Effector memory CD8-positive, alpha-beta T cell (primary cell): Measurements from ENCODE around the gene PEF1.

Experiments
- ATAC-seq: fragments of 150-1000 bp; cut with Tn5 transposase; replicated peaks from 2 replicates; pipeline ENCODE4 v1.10.0; 2021; ENCODE audit warnings: mild to moderate bottlenecking, moderate library complexity
- DNase-seq, 3 experiments: peaks; one replicate each; pipeline ENCODE4 v3.0.0; 2021
- H3K27ac Mint-ChIP-seq, 2 donors: one replicate each; pipeline ENCODE4 v1.8.0; 2022; ENCODE audit warnings: mild to moderate bottlenecking in 2 of 2, mixed read lengths in 2 of 2, moderate library complexity in 2 of 2
- H3K27me3 Mint-ChIP-seq, 2 donors: one replicate each; pipeline ENCODE4 v1.8.0; 2022; ENCODE audit warnings: mixed read lengths in 2 of 2
- H3K36me3 Mint-ChIP-seq: one replicate; pipeline ENCODE4 v1.8.0; 2022; ENCODE audit warnings: mild to moderate bottlenecking, moderate library complexity, mixed read lengths; ENCODE audit not compliant: insufficient read depth
- H3K4me1 Mint-ChIP-seq, 2 donors: one replicate each; pipeline ENCODE4 v1.8.0; 2022; ENCODE audit warnings: low read depth in 2 of 2, mixed read lengths in 2 of 2
- H3K4me3 Mint-ChIP-seq, 2 donors: one replicate each; pipeline ENCODE4 v1.8.0; 2022; ENCODE audit warnings: mild to moderate bottlenecking in 2 of 2, mixed read lengths in 2 of 2, moderate library complexity in 2 of 2
- H3K9me3 Mint-ChIP-seq, 2 donors: one replicate each; pipeline ENCODE4 v1.8.0; 2022; ENCODE audit warnings: mixed read lengths in 2 of 2

The PEF1 gene

DNA sequence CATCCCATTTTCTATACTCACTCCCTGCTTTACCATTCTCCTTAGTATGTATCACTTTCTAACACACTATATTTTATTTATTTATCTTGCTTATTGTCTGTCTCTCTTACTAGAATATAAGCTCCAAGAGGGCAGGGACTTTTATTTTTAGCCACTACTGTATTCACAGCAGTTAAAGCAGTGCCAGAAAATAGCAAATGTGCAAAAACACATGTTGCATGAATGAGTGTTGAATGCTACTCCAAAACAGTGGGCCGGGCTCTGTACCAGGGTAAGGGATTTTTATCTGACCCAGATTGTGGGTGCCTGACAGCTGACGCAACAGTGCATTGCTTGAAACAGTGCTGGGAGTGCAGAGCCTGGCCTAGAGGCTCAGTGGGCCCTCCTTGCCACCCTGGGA lies 34.4 kb upstream of the PEF1 start:
- DNase-seq (no peak), ATAC-seq (no peak)
- Mint-ChIP-seq H3K27me3 (peaks cover 13 to 65% of the 10 kb centered on the region in 2 donors), H3K4me1 (no peaks in the 10 kb centered on the region), H3K27ac (no peak overlapping the region), H3K36me3 (no peaks in the 10 kb centered on the region), H3K9me3 (no peaks in the 10 kb centered on the region), H3K4me3 (no peak overlapping the region)

DNA sequence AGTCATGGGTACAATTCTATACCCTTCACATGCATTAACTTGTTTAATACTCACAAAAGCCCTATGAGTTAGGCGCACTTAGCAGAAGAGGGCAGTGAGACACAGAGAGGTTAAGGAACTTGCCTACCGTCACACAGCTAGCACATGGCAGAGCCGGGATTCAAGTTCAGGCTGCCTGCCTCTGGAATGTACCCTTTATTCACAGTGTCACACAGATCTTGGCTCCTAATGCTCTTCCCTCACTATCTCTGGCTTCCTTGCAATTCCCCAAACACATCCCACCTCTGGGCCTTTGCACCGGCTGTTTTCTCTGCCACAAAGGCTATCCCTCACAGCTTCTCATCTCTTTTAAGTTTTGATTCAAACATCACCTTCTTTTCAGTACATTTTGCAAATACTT lies 34.0 kb upstream of the PEF1 start:
- Mint-ChIP-seq H3K9me3 (no peaks in the 10 kb centered on the region), H3K4me1 (no peaks in the 10 kb centered on the region), H3K4me3 (no peak overlapping the region), H3K27ac (no peak overlapping the region), H3K36me3 (no peaks in the 10 kb centered on the region), H3K27me3 (peaks cover 13 to 65% of the 10 kb centered on the region in 2 donors)
- ATAC-seq (no peak), DNase-seq (no peak)

DNA sequence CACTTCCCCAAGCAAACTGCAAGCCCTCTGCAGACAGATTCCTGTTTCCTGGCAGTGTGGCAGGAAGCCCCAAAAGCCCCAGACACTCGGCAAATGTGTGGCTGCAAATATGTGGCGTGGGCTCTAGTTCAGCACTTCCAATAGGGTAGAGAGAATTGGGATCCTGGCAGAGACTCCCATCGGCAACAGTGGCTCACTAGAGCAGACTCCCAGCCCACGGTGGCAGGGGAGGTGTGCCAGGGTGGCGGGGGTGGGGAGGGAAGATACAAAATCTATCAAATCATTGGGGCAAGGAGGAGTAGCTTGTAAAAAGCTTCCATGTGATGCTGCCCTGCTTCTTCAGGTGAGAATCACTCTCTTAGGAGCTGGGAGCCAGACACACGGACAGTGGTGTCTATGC lies 33.3 kb upstream of the PEF1 start:
- Mint-ChIP-seq H3K9me3 (no peaks in the 10 kb centered on the region), H3K36me3 (no peaks in the 10 kb centered on the region), H3K27ac (no peak overlapping the region), H3K27me3 (peaks cover 13 to 62% of the 10 kb centered on the region in 2 donors), H3K4me1 (no peaks in the 10 kb centered on the region), H3K4me3 (no peak overlapping the region)
- DNase-seq (no peak), ATAC-seq (no peak)

DNA sequence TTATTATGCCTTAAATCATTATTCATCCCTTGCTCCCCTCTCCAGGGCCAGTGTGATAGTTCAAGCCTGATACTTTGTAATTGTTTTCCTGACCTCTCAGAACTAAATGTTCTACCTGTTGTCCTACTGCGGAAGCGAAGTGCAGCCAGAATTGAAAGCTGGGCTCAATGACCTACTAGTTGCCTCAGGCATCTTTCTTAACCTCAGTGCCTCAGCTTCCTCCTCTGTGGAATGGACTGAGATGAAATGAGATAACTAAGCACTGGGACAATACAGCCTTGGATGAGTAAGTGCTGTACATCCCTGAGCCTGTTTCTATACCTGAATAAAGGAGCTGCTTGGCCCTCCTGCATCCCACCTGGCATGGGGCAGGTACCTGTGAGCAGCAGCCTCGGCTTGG lies 32.7 kb upstream of the PEF1 start:
- Mint-ChIP-seq H3K4me3 (no peak overlapping the region), H3K27me3 (peaks cover 13 to 57% of the 10 kb centered on the region in 2 donors), H3K9me3 (no peaks in the 10 kb centered on the region), H3K36me3 (no peaks in the 10 kb centered on the region), H3K27ac (no peak overlapping the region), H3K4me1 (no peaks in the 10 kb centered on the region)
- ATAC-seq (no peak), DNase-seq (no peak)

DNA sequence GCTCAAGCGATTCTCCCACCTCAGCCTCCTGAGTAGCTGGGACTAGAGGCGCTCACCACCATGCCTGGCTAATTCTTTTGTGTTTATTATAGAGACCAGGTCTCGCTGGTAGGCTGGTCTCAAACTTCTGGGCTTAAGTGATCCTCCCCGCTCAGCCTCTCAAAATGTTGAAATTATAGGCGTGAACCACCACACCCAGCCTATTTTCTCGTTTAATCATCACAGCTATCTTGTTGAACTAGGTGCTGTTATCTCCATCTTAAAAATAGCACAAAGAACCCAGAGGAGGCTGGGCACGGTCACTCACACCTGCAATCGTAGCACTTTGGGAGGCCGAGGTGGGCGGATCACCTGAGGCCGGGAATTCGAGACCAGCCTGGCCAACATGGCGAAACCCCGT lies 31.1 kb upstream of the PEF1 start:
- Mint-ChIP-seq H3K4me3 (no peak overlapping the region), H3K4me1 (peaks cover 0 to 2% of the 10 kb centered on the region in 2 donors), H3K36me3 (peaks cover 3% of the 10 kb centered on the region), H3K27ac (no peak overlapping the region), H3K9me3 (no peaks in the 10 kb centered on the region), H3K27me3 (peaks cover 28 to 63% of the 10 kb centered on the region in 2 donors)
- ATAC-seq (no peak), DNase-seq (no peak)

DNA sequence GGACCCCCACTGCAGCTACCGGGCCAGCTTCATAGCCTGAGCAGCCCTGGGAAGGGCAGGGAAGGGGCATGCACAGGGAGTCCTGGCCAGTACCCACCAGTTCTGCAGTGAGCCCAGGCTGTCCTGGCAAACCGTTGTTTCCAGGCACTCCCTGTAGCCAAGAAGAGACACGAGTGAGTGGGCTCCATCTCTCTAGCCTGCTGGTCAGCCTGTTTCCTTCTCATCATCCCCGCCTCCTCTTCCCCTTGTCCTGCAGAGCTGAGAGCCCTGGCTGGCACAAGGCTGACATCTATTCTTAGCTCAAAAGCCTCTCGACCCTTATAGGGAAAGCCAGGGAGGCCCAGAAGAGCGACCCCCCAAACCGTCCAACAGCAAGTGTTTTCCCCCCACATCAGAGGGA lies 30.5 kb upstream of the PEF1 start:
- H3K36me3 Mint-ChIP-seq, result peaks cover 3% of the 10 kb centered on the region
- no peaks in the 10 kb centered on the region for H3K9me3 Mint-ChIP-seq
- DNase-seq, result no peak
- H3K4me3 Mint-ChIP-seq, result no peak overlapping the region
- no peak for ATAC-seq
- peaks cover 2 to 5% of the 10 kb centered on the region in 2 donors for H3K4me1 Mint-ChIP-seq
- peaks cover 32 to 63% of the 10 kb centered on the region in 2 donors for H3K27me3 Mint-ChIP-seq
- no peak overlapping the region for H3K27ac Mint-ChIP-seq

DNA sequence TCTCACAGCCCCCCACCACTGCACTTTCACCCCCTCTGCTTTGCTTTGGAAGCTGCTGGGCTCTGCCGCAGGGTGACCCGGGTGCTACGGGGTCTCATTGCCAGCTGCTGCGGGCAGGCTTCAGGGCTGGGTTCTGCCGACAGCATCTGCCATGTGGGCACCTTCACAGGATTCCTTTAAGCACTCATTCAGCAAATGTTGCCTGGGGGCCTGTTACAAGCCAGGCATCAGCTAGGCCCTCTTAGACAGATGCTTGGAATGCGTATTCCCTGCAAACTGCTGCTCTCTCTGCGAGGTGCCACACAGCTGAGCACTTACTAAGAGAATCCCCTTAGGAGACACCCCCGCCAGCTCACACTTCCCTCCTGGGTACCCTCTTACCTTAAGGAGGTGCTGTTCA lies 29.9 kb upstream of the PEF1 start:
- H3K4me1 Mint-ChIP-seq, result peaks cover 5 to 9% of the 10 kb centered on the region in 2 donors
- H3K27ac Mint-ChIP-seq, result no peak overlapping the region
- no peak for ATAC-seq
- H3K9me3 Mint-ChIP-seq, result no peaks in the 10 kb centered on the region
- H3K4me3 Mint-ChIP-seq, result no peak overlapping the region
- H3K27me3 Mint-ChIP-seq, result peaks cover 36 to 64% of the 10 kb centered on the region in 2 donors
- no peak for DNase-seq
- H3K36me3 Mint-ChIP-seq, result peaks cover 3% of the 10 kb centered on the region

DNA sequence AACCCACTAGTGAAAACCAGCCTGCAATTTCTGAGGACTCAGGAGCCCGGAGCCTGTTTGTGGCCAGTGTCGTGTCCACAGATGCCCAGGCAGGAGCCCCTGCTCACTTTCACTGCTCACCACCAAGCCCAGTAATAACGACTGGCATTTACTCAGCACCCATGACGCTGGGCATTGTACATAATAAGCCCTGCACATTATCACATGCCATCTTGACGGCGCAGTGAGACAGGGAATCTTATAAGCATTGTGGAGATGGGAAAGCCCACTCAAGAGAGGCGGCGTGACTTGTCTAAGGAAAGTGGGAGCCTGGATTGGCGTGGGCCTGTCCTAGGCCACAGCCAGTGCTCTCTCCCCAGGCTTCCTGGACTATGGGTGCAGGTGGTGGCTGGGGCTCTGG lies 28.8 kb upstream of the PEF1 start:
- Mint-ChIP-seq H3K4me1 (peaks cover 5 to 12% of the 10 kb centered on the region in 2 donors), H3K9me3 (no peaks in the 10 kb centered on the region), H3K27ac (peak overlapping the region in 1 of 2 donors; percentile 9), H3K36me3 (peaks cover 3% of the 10 kb centered on the region), H3K27me3 (peaks cover 47 to 76% of the 10 kb centered on the region in 2 donors), H3K4me3 (no peak overlapping the region)
- DNase-seq, result no peak
- ATAC-seq, result no peak

DNA sequence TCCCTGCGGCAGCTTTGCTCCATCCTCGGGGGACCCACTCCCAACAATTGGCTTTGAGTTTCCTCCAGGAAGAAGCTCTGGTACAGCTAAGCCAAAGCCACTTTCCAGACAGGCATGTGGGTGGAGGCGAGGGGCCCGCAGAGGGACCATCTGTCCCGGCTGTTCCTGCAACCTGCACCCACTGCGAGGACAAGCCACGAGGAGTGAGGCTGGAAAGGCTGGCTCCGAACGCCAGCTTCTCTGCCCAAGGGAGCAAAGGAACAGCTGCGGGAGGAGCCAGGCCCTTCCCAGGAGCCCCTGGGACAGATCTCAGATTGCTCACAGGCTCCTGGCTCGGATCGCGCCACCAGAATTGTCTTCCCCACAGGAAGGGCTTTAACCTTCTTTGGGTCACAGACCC lies 28.3 kb upstream of the PEF1 start:
- no peak overlapping the region for H3K4me3 Mint-ChIP-seq
- DNase-seq (no peak), ATAC-seq (no peak)
- H3K36me3 Mint-ChIP-seq, result peaks cover 3% of the 10 kb centered on the region
- H3K27ac Mint-ChIP-seq, result no peak overlapping the region
- H3K4me1 Mint-ChIP-seq, result peaks cover 5 to 12% of the 10 kb centered on the region in 2 donors
- H3K27me3 Mint-ChIP-seq, result peaks cover 47 to 80% of the 10 kb centered on the region in 2 donors
- H3K9me3 Mint-ChIP-seq, result no peaks in the 10 kb centered on the region

DNA sequence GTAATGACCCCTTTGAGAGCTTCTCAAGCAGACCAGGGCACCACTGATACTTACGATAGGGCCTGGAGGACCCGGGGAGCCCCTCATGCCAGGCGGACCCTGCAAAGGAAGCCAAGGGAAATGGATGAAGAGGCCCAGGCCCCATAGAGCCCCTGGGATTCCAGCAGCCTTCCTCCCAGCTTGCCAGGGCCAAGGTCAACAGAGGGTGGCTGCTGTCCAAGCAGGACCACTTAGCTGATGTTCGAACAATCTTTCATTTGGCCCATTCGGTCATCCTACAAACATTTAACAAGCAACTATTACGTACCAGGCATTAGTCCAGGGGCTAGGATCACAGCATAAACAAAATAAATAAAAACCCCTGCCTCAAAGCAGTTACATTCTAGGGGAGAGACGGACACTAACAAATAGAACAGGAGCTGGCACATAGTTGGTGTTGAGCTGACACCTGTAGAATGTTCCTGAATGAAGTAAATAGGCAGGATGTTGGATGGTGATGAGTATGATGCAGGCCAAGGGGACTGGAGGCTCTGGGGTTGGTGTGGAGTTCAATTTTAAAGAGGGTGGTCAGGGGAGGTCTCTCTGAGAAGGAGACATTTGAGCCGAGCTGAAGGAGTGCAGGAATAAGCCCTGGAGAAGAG lies 27.0 kb upstream of the PEF1 start:
- Mint-ChIP-seq H3K9me3 (no peaks in the 10 kb centered on the region), H3K4me3 (no peak overlapping the region), H3K27ac (no peak overlapping the region), H3K4me1 (peaks cover 5 to 12% of the 10 kb centered on the region in 2 donors), H3K27me3 (peaks cover 47 to 72% of the 10 kb centered on the region in 2 donors), H3K36me3 (peaks cover 3% of the 10 kb centered on the region)
- DNase-seq (no peak), ATAC-seq (no peak)

DNA sequence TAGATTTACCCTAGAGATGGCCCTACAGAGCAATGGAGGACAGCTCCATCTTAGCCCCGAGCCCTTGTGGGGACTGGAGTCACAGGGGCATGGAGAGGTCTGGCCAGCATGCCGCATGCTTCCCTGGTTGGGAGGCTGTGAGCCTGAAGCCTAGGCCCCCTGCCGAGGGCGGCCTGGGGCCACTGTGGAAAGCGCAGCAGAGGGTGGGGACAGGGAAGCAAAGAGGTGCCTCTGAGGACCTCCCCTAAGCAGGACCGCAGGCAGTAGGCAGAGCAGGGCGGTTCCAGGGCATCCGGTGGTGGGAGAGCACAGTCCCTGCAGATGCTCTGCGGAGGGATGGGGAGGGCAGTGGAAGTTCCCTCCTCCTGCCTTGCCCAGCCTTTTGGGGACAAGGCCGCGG lies 26.5 kb upstream of the PEF1 start:
- H3K4me1 Mint-ChIP-seq, result peaks cover 5 to 12% of the 10 kb centered on the region in 2 donors
- no peak overlapping the region for H3K27ac Mint-ChIP-seq
- no peaks in the 10 kb centered on the region for H3K9me3 Mint-ChIP-seq
- peaks cover 47 to 72% of the 10 kb centered on the region in 2 donors for H3K27me3 Mint-ChIP-seq
- ATAC-seq, result no peak
- H3K36me3 Mint-ChIP-seq, result peaks cover 3% of the 10 kb centered on the region
- no peak for DNase-seq
- no peak overlapping the region for H3K4me3 Mint-ChIP-seq

DNA sequence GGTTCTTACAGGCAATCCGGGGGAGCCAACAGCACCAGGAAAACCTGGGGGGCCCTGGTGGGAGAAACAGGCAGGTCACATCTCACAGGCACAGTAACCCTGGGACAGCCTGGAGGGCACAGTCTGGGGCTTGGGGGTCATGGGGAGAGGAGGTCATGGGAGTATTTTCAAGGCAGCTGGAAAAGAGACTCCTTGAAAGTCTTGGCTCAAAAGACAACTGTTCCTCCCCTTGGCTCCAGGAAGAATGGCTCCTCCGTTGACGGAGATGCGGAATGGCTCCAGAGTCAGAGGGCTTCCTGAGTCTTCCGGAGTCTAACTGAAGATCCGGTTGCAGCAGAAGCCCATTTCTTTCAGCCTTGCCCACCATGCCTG lies 25.9 kb upstream of the PEF1 start:
- peak overlapping the region; percentile 58 to 64 for H3K4me3 Mint-ChIP-seq

DNA sequence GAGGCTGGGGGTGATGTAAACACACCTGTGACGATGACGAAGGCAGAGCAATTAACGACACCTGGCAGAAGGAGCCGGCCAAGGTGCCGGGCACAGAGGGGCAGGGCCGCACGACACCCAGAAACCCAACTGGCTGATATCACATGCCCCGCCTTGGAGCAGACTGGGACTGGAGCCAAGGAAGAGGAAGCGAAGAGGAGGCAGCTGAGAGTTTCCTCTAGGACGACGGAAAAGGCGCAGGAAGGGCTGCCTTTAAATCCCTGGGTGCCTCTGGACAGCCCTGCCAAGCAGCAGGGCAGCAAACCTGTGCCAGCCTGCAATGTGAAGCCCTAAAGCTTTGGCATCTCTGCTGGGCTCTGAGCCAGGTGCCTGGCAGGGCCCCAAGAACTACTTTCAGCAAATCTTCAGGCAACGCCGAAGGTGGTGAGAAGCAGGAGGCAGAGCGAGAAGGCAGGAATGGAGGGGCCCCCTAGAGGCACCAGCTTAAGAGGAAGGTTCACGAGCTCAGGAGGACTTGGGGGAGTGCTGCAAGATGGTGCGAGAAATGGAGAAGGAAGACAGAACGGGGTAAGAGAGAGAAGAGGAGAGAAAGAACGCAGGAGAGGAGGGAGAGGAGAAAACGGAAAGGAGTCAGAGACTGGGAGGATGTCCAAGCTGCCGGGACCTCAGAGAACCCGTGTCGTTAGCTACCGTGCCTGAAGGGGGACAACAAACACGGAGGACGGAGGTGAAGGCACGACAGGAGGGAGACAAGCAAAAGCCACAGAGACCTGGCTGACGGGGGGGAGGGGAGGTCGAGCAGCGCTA lies 25.3 kb upstream of the PEF1 start:
- ATAC-seq, result peak; percentile 63
- H3K9me3 Mint-ChIP-seq, result no peaks in the 10 kb centered on the region
- H3K36me3 Mint-ChIP-seq, result peaks cover 3% of the 10 kb centered on the region
- peaks cover 5 to 12% of the 10 kb centered on the region in 2 donors for H3K4me1 Mint-ChIP-seq
- H3K27ac Mint-ChIP-seq, result peak overlapping the region; percentile 2 to 29
- H3K27me3 Mint-ChIP-seq, result peaks cover 40 to 62% of the 10 kb centered on the region in 2 donors
- DNase-seq, result peak in 2 of 3 experiments; percentile 15 to 24
- peak overlapping the region; percentile 58 to 64 for H3K4me3 Mint-ChIP-seq

More for the DNA sequence above, 25.9 kb upstream of the PEF1 start:
- no peaks in the 10 kb centered on the region for H3K9me3 Mint-ChIP-seq
- H3K27ac Mint-ChIP-seq, result peak overlapping the region; percentile 2 to 29
- H3K27me3 Mint-ChIP-seq, result peaks cover 45 to 68% of the 10 kb centered on the region in 2 donors
- peaks cover 5 to 12% of the 10 kb centered on the region in 2 donors for H3K4me1 Mint-ChIP-seq
- no peak for DNase-seq
- ATAC-seq, result no peak
- peaks cover 3% of the 10 kb centered on the region for H3K36me3 Mint-ChIP-seq

DNA sequence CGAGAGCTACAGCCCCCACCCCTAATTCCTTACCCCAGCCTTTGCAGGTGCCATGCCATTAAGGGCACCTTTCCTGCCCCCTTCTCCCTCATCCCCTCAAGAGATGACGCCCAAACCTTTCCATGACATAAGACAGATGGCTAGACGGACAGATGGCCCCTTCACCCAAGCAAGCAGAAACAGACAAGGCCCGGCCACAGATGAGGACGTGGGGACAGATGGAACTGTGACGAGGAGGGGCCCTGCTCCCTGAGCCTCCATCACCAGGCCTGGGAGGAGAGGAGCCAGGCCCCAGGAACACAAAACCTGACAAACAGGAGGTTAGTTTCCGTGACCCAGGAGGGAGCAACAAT lies 24.7 kb upstream of the PEF1 start:
- Mint-ChIP-seq H3K4me1 (peaks cover 5 to 12% of the 10 kb centered on the region in 2 donors), H3K36me3 (peaks cover 3% of the 10 kb centered on the region), H3K9me3 (no peaks in the 10 kb centered on the region), H3K27me3 (peaks cover 34 to 56% of the 10 kb centered on the region in 2 donors), H3K4me3 (peak overlapping the region in 1 of 2 donors; percentile 64), H3K27ac (no peak overlapping the region)
- DNase-seq (no peak), ATAC-seq (no peak)
